Measurements from ENCODE around the gene PLEKHA1.

Gene PLEKHA1

DNA sequence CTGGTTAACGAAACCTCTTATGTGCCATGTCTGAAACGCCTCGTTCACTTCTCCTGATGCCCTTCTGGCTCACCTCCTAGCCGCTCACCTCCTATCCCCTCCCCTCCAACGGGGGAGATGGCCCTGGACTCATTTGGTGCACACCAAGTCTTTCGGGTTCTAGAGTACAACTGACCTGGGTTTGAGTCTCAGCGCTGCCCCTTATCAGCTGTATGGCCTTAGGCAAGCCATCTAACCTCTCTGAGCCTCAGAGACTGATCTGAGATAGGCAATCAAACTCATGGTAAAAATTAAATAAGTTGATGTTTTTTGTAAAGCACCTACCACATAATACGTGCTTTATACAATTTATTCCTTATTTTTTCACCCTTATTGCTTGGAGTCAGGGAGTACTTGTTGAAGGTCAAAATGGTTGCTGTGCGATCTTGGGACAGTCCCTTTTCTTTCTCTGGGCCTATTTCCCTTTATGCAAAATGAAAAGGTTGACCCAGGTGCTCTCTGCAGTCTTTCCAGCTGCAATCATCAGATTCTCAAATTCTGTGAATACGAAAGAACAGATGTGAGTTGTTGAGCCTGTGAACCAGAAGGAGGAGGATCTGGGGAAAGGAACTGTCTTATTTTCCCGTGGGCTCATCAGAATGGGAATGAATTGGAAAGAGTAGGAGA, 31.2 kb upstream of the PLEKHA1 start:
- no peak overlapping the region for H2BK12ac ChIP-seq (ENCODE audit: low read length)
- H3K4me3 ChIP-seq (ENCODE audit: low read length in 2 of 2), result no peak overlapping the region
- H3K4me1 ChIP-seq (ENCODE audit: control insufficient read depth in 2 of 2, insufficient read depth in 1 of 2, low read depth in 1 of 2, low read length in 2 of 2), result peaks cover 4 to 19% of the 10 kb centered on the region in 2 donors
- H3K4ac ChIP-seq (ENCODE audit: low read length), result no peak overlapping the region
- H3K36me3 ChIP-seq (replicated peaks in 1 of 2; ENCODE audit: control insufficient read depth in 2 of 2, insufficient read depth in 2 of 2, low read length in 2 of 2), result no peaks in the 10 kb centered on the region
- H3K9ac ChIP-seq (ENCODE audit: low read depth, low read length, poor library complexity), result no peak overlapping the region
- no peak overlapping the region for H4K8ac ChIP-seq (ENCODE audit: low read depth, low read length)
- H3K14ac ChIP-seq (ENCODE audit: low read length), result no peak overlapping the region
- H2BK120ac ChIP-seq (ENCODE audit: low read depth, low read length), result no peak overlapping the region
- no peaks in the 10 kb centered on the region for H3K27me3 ChIP-seq (ENCODE audit: control insufficient read depth in 3 of 3, insufficient read depth in 3 of 3, low read depth in 1 of 3, low read length in 3 of 3)
- peak overlapping the region; percentile 29 for H3K18ac ChIP-seq (ENCODE audit: low read length)
- DNase-seq (ENCODE audit: low spot score), result no peak
- no peak overlapping the region for H3K27ac ChIP-seq (replicated peaks; ENCODE audit: low read length)
- H2BK5ac ChIP-seq (ENCODE audit: low read length), result no peak overlapping the region
- no peak overlapping the region for H4K91ac ChIP-seq (ENCODE audit: low read depth, low read length, poor library complexity)
- H2AFZ ChIP-seq (ENCODE audit: low read length), result peak overlapping the region; percentile 35
- H2AK5ac ChIP-seq (ENCODE audit: low read depth, low read length), result no peak overlapping the region
- H3K23ac ChIP-seq (ENCODE audit: low read depth, low read length, poor library complexity), result no peak overlapping the region
- H3K79me1 ChIP-seq (ENCODE audit: low read depth, low read length), result no peaks in the 10 kb centered on the region
- WGBS, 2 donors (ENCODE audit: extremely low coverage in 2 of 2, insufficient read length in 2 of 2, insufficient replicate concordance in 1 of 2), result no CpG with 5 or more reads among the region's 11 CpGs
- H3K9me3 ChIP-seq (replicated peaks in 1 of 2; ENCODE audit: control insufficient read depth in 2 of 2, insufficient read depth in 1 of 2, low read depth in 1 of 2, low read length in 2 of 2), result peaks cover 9 to 14% of the 10 kb centered on the region in 2 donors
- no peak overlapping the region for H2BK15ac ChIP-seq (ENCODE audit: low read length)
- no peak overlapping the region for H3K4me2 ChIP-seq (ENCODE audit: insufficient read depth, low read length, poor library complexity, severe bottlenecking)

DNA sequence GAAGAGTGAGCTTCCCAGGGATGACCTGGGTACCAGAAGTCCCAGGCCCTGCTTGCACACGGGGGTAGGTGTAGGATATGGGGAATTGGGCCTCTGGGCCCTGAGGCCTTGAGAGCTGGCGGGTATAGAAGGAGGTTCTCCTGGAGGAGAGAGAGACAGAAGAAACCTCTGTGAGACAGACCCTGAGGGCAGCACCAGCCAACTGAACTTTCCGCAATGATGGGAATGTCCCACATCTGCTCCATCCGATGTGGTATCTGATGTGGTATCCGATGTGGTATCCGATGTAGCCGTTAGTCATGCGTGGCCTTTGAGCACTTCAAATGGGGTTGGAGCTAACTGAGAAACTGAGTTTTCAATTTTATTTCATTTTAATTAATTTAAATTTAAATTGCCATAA, 30.6 kb upstream of the PLEKHA1 start:
- H4K8ac ChIP-seq (ENCODE audit: low read depth, low read length), result no peak overlapping the region
- no peaks in the 10 kb centered on the region for H3K36me3 ChIP-seq (replicated peaks in 1 of 2; ENCODE audit: control insufficient read depth in 2 of 2, insufficient read depth in 2 of 2, low read length in 2 of 2)
- no peak overlapping the region for H2BK5ac ChIP-seq (ENCODE audit: low read length)
- no peak overlapping the region for H4K91ac ChIP-seq (ENCODE audit: low read depth, low read length, poor library complexity)
- no peak overlapping the region for H3K14ac ChIP-seq (ENCODE audit: low read length)
- H3K4me3 ChIP-seq (ENCODE audit: low read length in 2 of 2), result no peak overlapping the region
- WGBS, 2 donors (ENCODE audit: extremely low coverage in 2 of 2, insufficient read length in 2 of 2, insufficient replicate concordance in 1 of 2), result no CpG with 5 or more reads among the region's 8 CpGs
- H3K27ac ChIP-seq (replicated peaks; ENCODE audit: low read length), result no peak overlapping the region
- no peak overlapping the region for H3K18ac ChIP-seq (ENCODE audit: low read length)
- no peak overlapping the region for H3K4ac ChIP-seq (ENCODE audit: low read length)
- H3K9me3 ChIP-seq (replicated peaks in 1 of 2; ENCODE audit: control insufficient read depth in 2 of 2, insufficient read depth in 1 of 2, low read depth in 1 of 2, low read length in 2 of 2), result peaks cover 9 to 14% of the 10 kb centered on the region in 2 donors
- H3K79me1 ChIP-seq (ENCODE audit: low read depth, low read length), result no peaks in the 10 kb centered on the region
- DNase-seq (ENCODE audit: low spot score), result no peak
- H3K4me2 ChIP-seq (ENCODE audit: insufficient read depth, low read length, poor library complexity, severe bottlenecking), result no peak overlapping the region
- H2BK15ac ChIP-seq (ENCODE audit: low read length), result no peak overlapping the region
- H2BK120ac ChIP-seq (ENCODE audit: low read depth, low read length), result no peak overlapping the region
- H2BK12ac ChIP-seq (ENCODE audit: low read length), result no peak overlapping the region
- H3K4me1 ChIP-seq (ENCODE audit: control insufficient read depth in 2 of 2, insufficient read depth in 1 of 2, low read depth in 1 of 2, low read length in 2 of 2), result peaks cover 7 to 21% of the 10 kb centered on the region in 2 donors
- no peak overlapping the region for H2AK5ac ChIP-seq (ENCODE audit: low read depth, low read length)
- no peak overlapping the region for H3K23ac ChIP-seq (ENCODE audit: low read depth, low read length, poor library complexity)
- no peak overlapping the region for H3K9ac ChIP-seq (ENCODE audit: low read depth, low read length, poor library complexity)
- no peak overlapping the region for H2AFZ ChIP-seq (ENCODE audit: low read length)
- no peaks in the 10 kb centered on the region for H3K27me3 ChIP-seq (ENCODE audit: control insufficient read depth in 3 of 3, insufficient read depth in 3 of 3, low read depth in 1 of 3, low read length in 3 of 3)

DNA sequence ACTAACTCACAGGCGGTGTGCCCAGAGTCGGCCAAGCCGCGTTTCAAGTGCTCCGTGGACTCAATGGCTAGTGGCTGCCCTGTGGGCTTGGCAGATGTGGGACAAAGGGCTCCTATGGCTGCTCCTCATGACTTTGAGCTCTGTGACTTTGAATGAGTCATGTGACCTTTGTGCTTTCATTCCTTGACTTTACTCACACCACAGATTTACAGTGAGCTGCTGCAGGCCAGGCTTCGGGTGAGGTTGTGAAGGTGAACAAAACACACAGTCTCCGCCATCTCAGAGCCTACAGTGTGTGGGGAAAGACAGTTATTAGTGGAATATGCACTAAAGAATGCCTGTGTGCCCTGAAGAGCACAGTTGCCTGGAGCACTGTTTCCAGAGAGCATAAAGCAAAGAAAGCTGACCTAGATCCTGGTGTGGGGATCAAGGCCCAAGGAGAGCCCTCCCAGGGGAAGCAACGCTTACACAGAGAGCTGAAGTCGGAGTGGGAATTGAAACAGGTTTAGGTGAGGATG, 29.7 kb upstream of the PLEKHA1 start:
- WGBS, 2 donors (ENCODE audit: extremely low coverage in 2 of 2, insufficient read length in 2 of 2, insufficient replicate concordance in 1 of 2), result no CpG with 5 or more reads among the region's 9 CpGs
- peak overlapping the region; percentile 82 for H2AK5ac ChIP-seq (ENCODE audit: low read depth, low read length)
- peak overlapping the region; percentile 55 for H3K18ac ChIP-seq (ENCODE audit: low read length)
- no peak overlapping the region for H3K4ac ChIP-seq (ENCODE audit: low read length)
- peaks cover 12 to 14% of the 10 kb centered on the region in 2 donors for H3K9me3 ChIP-seq (replicated peaks in 1 of 2; ENCODE audit: control insufficient read depth in 2 of 2, insufficient read depth in 1 of 2, low read depth in 1 of 2, low read length in 2 of 2)
- no peak for DNase-seq (ENCODE audit: low spot score)
- peaks cover 10 to 28% of the 10 kb centered on the region in 2 donors for H3K4me1 ChIP-seq (ENCODE audit: control insufficient read depth in 2 of 2, insufficient read depth in 1 of 2, low read depth in 1 of 2, low read length in 2 of 2)
- no peaks in the 10 kb centered on the region for H3K27me3 ChIP-seq (ENCODE audit: control insufficient read depth in 3 of 3, insufficient read depth in 3 of 3, low read depth in 1 of 3, low read length in 3 of 3)
- H2BK120ac ChIP-seq (ENCODE audit: low read depth, low read length), result no peak overlapping the region
- H4K8ac ChIP-seq (ENCODE audit: low read depth, low read length), result no peak overlapping the region
- peak overlapping the region; percentile 10 for H2BK15ac ChIP-seq (ENCODE audit: low read length)
- H3K14ac ChIP-seq (ENCODE audit: low read length), result no peak overlapping the region
- H4K91ac ChIP-seq (ENCODE audit: low read depth, low read length, poor library complexity), result no peak overlapping the region
- H2BK5ac ChIP-seq (ENCODE audit: low read length), result no peak overlapping the region
- H2AFZ ChIP-seq (ENCODE audit: low read length), result peak overlapping the region; percentile 74
- H3K4me2 ChIP-seq (ENCODE audit: insufficient read depth, low read length, poor library complexity, severe bottlenecking), result no peak overlapping the region
- H3K9ac ChIP-seq (ENCODE audit: low read depth, low read length, poor library complexity), result no peak overlapping the region
- no peak overlapping the region for H3K23ac ChIP-seq (ENCODE audit: low read depth, low read length, poor library complexity)
- no peaks in the 10 kb centered on the region for H3K36me3 ChIP-seq (replicated peaks in 1 of 2; ENCODE audit: control insufficient read depth in 2 of 2, insufficient read depth in 2 of 2, low read length in 2 of 2)
- H2BK12ac ChIP-seq (ENCODE audit: low read length), result no peak overlapping the region
- H3K4me3 ChIP-seq (ENCODE audit: low read length in 2 of 2), result no peak overlapping the region
- no peak overlapping the region for H3K27ac ChIP-seq (replicated peaks; ENCODE audit: low read length)
- no peaks in the 10 kb centered on the region for H3K79me1 ChIP-seq (ENCODE audit: low read depth, low read length)

DNA sequence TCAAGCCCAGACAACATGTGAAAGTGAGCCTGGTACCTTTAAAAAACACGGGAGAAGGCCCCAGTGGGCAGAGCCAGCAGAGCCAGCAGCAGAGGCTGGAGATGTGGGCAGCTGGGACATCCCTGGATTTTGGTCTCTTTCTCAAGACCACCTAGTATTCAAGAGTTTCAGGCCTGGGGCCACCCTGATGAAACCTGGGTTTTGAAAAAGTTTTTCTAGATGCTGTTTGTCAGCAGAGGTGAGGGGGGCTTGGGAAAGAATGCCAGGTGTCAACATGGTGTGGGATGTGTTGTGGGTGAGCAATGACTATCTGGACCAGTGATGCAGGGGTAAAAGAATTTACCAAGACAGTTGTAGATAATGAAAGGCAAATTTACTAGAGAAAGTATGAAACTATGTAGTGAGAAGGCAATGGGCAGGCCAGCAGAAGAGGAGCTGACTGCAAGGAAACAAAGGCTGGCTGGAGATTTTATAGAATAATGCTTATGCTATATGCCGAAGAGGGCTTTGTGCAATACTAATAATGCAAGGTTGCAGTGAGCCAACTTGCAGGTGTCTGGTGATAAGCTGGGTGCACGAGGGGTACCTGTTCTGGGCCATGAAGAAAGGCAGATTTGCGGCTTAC, 28.1 kb upstream of the PLEKHA1 start:
- no peak overlapping the region for H2AFZ ChIP-seq (ENCODE audit: low read length)
- H2AK5ac ChIP-seq (ENCODE audit: low read depth, low read length), result no peak overlapping the region
- no peaks in the 10 kb centered on the region for H3K36me3 ChIP-seq (replicated peaks in 1 of 2; ENCODE audit: control insufficient read depth in 2 of 2, insufficient read depth in 2 of 2, low read length in 2 of 2)
- no peak overlapping the region for H3K18ac ChIP-seq (ENCODE audit: low read length)
- no peaks in the 10 kb centered on the region for H3K27me3 ChIP-seq (ENCODE audit: control insufficient read depth in 3 of 3, insufficient read depth in 3 of 3, low read depth in 1 of 3, low read length in 3 of 3)
- no peak overlapping the region for H3K27ac ChIP-seq (replicated peaks; ENCODE audit: low read length)
- DNase-seq (ENCODE audit: low spot score), result no peak
- no peak overlapping the region for H4K8ac ChIP-seq (ENCODE audit: low read depth, low read length)
- peaks cover 14 to 20% of the 10 kb centered on the region in 2 donors for H3K9me3 ChIP-seq (replicated peaks in 1 of 2; ENCODE audit: control insufficient read depth in 2 of 2, insufficient read depth in 1 of 2, low read depth in 1 of 2, low read length in 2 of 2)
- H2BK12ac ChIP-seq (ENCODE audit: low read length), result no peak overlapping the region
- no peaks in the 10 kb centered on the region for H3K79me1 ChIP-seq (ENCODE audit: low read depth, low read length)
- H2BK15ac ChIP-seq (ENCODE audit: low read length), result no peak overlapping the region
- H2BK120ac ChIP-seq (ENCODE audit: low read depth, low read length), result no peak overlapping the region
- peaks cover 10 to 28% of the 10 kb centered on the region in 2 donors for H3K4me1 ChIP-seq (ENCODE audit: control insufficient read depth in 2 of 2, insufficient read depth in 1 of 2, low read depth in 1 of 2, low read length in 2 of 2)
- H4K91ac ChIP-seq (ENCODE audit: low read depth, low read length, poor library complexity), result no peak overlapping the region
- no peak overlapping the region for H3K4ac ChIP-seq (ENCODE audit: low read length)
- H2BK5ac ChIP-seq (ENCODE audit: low read length), result no peak overlapping the region
- H3K4me3 ChIP-seq (ENCODE audit: low read length in 2 of 2), result no peak overlapping the region
- no CpG with 5 or more reads among the region's 4 CpGs for WGBS, 2 donors (ENCODE audit: extremely low coverage in 2 of 2, insufficient read length in 2 of 2, insufficient replicate concordance in 1 of 2)
- H3K4me2 ChIP-seq (ENCODE audit: insufficient read depth, low read length, poor library complexity, severe bottlenecking), result no peak overlapping the region
- no peak overlapping the region for H3K14ac ChIP-seq (ENCODE audit: low read length)
- H3K9ac ChIP-seq (ENCODE audit: low read depth, low read length, poor library complexity), result no peak overlapping the region
- no peak overlapping the region for H3K23ac ChIP-seq (ENCODE audit: low read depth, low read length, poor library complexity)

Measured in neuronal stem cell (in vitro differentiated cells).